Loucy (cell line): ENCODE results near the gene RAPGEF5.

Source experiments
- EZH2phosphoT487 ChIP-seq: fragments of 200-600 bp; IDR thresholded peaks from 2 replicates; pipeline ENCODE4 v1.6.1; 2018; ENCODE audit warnings: antibody characterized with exemption, mild to moderate bottlenecking, moderate library complexity, borderline replicate concordance
- TF ChIP-seq, protein P1 (sequence below): fragments of 200-600 bp; sonication (generic); conservative IDR thresholded peaks from 2 replicates; pipeline ENCODE4 v1.5.1; 2014; ENCODE audit warnings: mild to moderate bottlenecking, antibody characterized with exemption, low read length

DNA sequence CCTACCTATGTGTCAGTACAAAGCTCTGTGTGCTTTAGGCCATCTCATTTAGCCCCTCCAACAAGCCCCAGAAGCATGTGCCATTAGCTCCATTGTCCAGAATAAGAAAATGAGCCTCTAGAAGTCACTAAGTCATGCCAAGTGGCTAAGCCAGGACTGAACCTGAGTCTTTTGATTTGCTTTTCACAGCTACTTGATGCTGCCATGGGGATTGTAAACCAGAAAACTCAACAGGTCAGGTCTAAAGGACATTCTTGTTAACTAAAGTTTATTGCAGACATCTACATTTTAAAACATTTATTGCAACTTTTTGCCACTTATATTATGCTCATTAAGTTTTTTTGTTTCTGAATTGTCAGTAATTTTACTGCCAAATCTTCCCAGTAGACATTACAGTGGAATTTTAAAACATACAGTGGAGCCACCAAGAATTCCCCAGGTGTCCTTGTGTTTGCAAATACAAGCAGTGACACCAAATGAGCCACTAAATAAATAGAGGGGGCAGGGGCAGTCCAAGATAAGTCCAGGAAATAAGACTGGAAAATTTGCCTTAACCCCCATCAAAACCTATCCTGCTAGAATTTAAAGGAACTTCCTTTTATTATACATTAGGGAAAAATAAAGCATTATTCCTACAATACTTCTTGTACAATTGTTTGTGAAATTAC is 115.9 kb downstream of the RAPGEF5 start:
- TF ChIP-seq, protein P1, sequence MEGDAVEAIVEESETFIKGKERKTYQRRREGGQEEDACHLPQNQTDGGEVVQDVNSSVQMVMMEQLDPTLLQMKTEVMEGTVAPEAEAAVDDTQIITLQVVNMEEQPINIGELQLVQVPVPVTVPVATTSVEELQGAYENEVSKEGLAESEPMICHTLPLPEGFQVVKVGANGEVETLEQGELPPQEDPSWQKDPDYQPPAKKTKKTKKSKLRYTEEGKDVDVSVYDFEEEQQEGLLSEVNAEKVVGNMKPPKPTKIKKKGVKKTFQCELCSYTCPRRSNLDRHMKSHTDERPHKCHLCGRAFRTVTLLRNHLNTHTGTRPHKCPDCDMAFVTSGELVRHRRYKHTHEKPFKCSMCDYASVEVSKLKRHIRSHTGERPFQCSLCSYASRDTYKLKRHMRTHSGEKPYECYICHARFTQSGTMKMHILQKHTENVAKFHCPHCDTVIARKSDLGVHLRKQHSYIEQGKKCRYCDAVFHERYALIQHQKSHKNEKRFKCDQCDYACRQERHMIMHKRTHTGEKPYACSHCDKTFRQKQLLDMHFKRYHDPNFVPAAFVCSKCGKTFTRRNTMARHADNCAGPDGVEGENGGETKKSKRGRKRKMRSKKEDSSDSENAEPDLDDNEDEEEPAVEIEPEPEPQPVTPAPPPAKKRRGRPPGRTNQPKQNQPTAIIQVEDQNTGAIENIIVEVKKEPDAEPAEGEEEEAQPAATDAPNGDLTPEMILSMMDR = no peak
- no peak for TF ChIP-seq EZH2phosphoT487
